Trophoblast cell (in vitro differentiated cells and primary cell): ENCODE results near the gene ADCYAP1R1.

Source experiments
- DNase-seq, 2 donors: peaks; one replicate each; pipeline ENCODE4 v3.0.0-alpha.2; 2016
- H2AFZ ChIP-seq: 2 replicates; pipeline ENCODE4 v1.6.1; 2013; ENCODE audit warnings: low read length, moderate library complexity, mild to moderate bottlenecking; ENCODE audit not compliant: insufficient read depth, poor library complexity
- H2AK5ac ChIP-seq: 2 replicates; pipeline ENCODE4 v1.6.1; 2013; ENCODE audit warnings: mild to moderate bottlenecking, low read length
- H2BK120ac ChIP-seq: 2 replicates; pipeline ENCODE4 v1.6.1; 2013; ENCODE audit warnings: low read length, mild to moderate bottlenecking, moderate library complexity; ENCODE audit not compliant: insufficient read depth, poor library complexity
- H2BK12ac ChIP-seq: 2 replicates; pipeline ENCODE4 v1.6.1; 2013; ENCODE audit warnings: mild to moderate bottlenecking, low read length, moderate library complexity
- H2BK5ac ChIP-seq: 2 replicates; pipeline ENCODE4 v1.6.1; 2013; ENCODE audit warnings: low read length, low read depth, moderate library complexity, mild to moderate bottlenecking; ENCODE audit not compliant: poor library complexity
- H3K14ac ChIP-seq: 2 replicates; pipeline ENCODE4 v1.6.1; 2013; ENCODE audit warnings: mild to moderate bottlenecking, low read length
- H3K18ac ChIP-seq: 2 replicates; pipeline ENCODE4 v1.6.1; 2013; ENCODE audit warnings: mild to moderate bottlenecking, low read length
- H3K23ac ChIP-seq: 2 replicates; pipeline ENCODE4 v1.6.1; 2013; ENCODE audit warnings: low read length
- H3K27ac ChIP-seq: 2 replicates; pipeline ENCODE4 v1.5.1; 2013; ENCODE audit warnings: low read depth, mild to moderate bottlenecking, inconsistent platforms, low read length, moderate library complexity
- H3K27me3 ChIP-seq: 2 replicates; pipeline ENCODE4 v1.6.1; 2013; ENCODE audit warnings: inconsistent platforms, mild to moderate bottlenecking, low read length, moderate library complexity; ENCODE audit not compliant: insufficient read depth
- H3K36me3 ChIP-seq, 2 experiments: 1 replicate in 1 of 2; 2 replicates in 1 of 2; pipeline ENCODE4 v1.6.1; 2013; ENCODE audit warnings: low read length in 2 of 2, mild to moderate bottlenecking in 2 of 2, moderate library complexity in 1 of 2; ENCODE audit not compliant: insufficient read depth in 2 of 2, control insufficient read depth in 1 of 2
- H3K4ac ChIP-seq: 2 replicates; pipeline ENCODE4 v1.6.1; 2013; ENCODE audit warnings: low read depth, mild to moderate bottlenecking, low read length, moderate library complexity
- H3K4me1 ChIP-seq, 2 experiments: 1 replicate in 1 of 2; 2 replicates in 1 of 2; pipeline ENCODE4 v1.6.1; 2013; ENCODE audit warnings: low read length in 2 of 2, mild to moderate bottlenecking in 2 of 2, moderate library complexity in 1 of 2; ENCODE audit not compliant: insufficient read depth in 2 of 2, control insufficient read depth in 1 of 2
- H3K4me2 ChIP-seq: 2 replicates; pipeline ENCODE4 v1.6.1; 2013; ENCODE audit warnings: inconsistent platforms, mild to moderate bottlenecking, low read length, moderate library complexity
- H3K4me3 ChIP-seq: 2 replicates; pipeline ENCODE4 v1.5.1; 2013; ENCODE audit warnings: mild to moderate bottlenecking, low read depth, low read length, inconsistent platforms
- H3K79me1 ChIP-seq: one replicate; pipeline ENCODE4 v1.6.1; 2013; ENCODE audit warnings: low read length
- H3K79me2 ChIP-seq: 2 replicates; pipeline ENCODE4 v1.6.1; 2013; ENCODE audit warnings: low read length, mild to moderate bottlenecking; ENCODE audit not compliant: control insufficient read depth, insufficient read depth, poor library complexity
- H3K9ac ChIP-seq: 2 replicates; pipeline ENCODE4 v1.6.1; 2013; ENCODE audit warnings: mild to moderate bottlenecking, low read length
- H3K9me3 ChIP-seq: 2 replicates; pipeline ENCODE4 v1.6.1; 2013; ENCODE audit warnings: low read depth, mild to moderate bottlenecking, control low read depth, inconsistent platforms, low read length; ENCODE audit not compliant: insufficient read depth
- H4K12ac ChIP-seq: 2 replicates; pipeline ENCODE4 v1.6.1; 2013; ENCODE audit warnings: low read depth, mild to moderate bottlenecking, low read length, moderate library complexity
- H4K8ac ChIP-seq: 2 replicates; pipeline ENCODE4 v1.6.1; 2013; ENCODE audit warnings: low read depth, mild to moderate bottlenecking, low read length, moderate library complexity
- H4K91ac ChIP-seq: one replicate; pipeline ENCODE4 v1.6.1; 2013; ENCODE audit warnings: low read depth, mild to moderate bottlenecking, low read length, moderate library complexity
- WGBS: extraction: QIAGEN DNeasy Blood & Tissue Kit; methylation state at CpG from one replicate; pipeline ENCODE4 v1.1.7; 2013; ENCODE audit warnings: missing lambda C conversion rate; ENCODE audit not compliant: insufficient read length, insufficient coverage; ENCODE audit errors: extremely low coverage; 5-methylcytosine and 5-hydroxymethylcytosine counted together

The ADCYAP1R1 gene

DNA sequence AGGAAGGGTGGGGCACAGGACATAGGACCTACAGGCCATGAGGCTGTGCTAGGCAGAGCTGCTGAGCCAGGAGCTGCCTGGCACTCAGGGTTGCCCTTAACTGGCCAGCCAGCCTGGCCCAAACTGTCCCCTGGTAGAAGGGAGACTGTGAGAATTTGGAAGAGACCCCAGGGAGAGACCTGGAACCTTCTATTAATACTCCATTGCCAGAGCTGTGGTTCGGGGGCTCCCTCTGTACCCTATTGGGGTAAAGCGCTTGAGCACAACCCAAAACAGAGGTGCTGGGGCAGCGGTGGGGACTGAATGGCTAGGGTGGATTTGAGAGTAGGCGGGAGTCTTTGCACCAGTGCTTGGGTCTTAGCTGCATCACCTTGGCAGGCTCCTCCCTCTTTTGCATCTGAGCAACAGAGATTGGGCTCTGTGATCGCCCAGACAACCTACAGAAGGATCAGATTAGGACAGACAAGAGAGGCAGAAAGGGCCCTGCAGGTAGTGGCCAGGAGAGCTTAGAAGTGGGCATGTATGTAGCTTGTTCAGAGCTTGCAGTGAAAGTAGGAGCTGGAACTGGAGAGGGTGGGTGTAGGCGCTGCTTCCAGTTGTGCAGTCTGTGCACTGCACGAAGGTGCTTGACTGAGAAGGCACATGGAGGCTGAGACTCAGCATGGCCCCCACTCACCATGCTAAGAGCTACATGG, 53.3 kb downstream of the ADCYAP1R1 start:
- Histone ChIP-seq H2AK5ac (no peak overlapping the region), H3K36me3 (no peaks in the 10 kb centered on the region), H3K4me1 (no peaks in the 10 kb centered on the region), H3K14ac (no peak overlapping the region), H3K18ac (no peak overlapping the region), H2BK5ac (no peak overlapping the region), H3K23ac (no peak overlapping the region), H2BK12ac (no peak overlapping the region), H3K4ac (no peak overlapping the region), H2BK120ac (no peak overlapping the region), H3K27ac (no peak overlapping the region), H2AFZ (no peak overlapping the region), H3K9ac (no peak overlapping the region), H3K79me1 (no peaks in the 10 kb centered on the region), H3K4me2 (no peak overlapping the region), H4K8ac (no peak overlapping the region), H3K4me3 (no peak overlapping the region), H3K79me2 (no peaks in the 10 kb centered on the region), H4K12ac (no peak overlapping the region), H4K91ac (no peak overlapping the region), H3K9me3 (peaks cover 2% of the 10 kb centered on the region), H3K27me3 (no peaks in the 10 kb centered on the region)
- DNase-seq, result no peak
- whole genome bisulfite sequencing, result no CpG with 5 or more reads among the region's 7 CpGs

DNA sequence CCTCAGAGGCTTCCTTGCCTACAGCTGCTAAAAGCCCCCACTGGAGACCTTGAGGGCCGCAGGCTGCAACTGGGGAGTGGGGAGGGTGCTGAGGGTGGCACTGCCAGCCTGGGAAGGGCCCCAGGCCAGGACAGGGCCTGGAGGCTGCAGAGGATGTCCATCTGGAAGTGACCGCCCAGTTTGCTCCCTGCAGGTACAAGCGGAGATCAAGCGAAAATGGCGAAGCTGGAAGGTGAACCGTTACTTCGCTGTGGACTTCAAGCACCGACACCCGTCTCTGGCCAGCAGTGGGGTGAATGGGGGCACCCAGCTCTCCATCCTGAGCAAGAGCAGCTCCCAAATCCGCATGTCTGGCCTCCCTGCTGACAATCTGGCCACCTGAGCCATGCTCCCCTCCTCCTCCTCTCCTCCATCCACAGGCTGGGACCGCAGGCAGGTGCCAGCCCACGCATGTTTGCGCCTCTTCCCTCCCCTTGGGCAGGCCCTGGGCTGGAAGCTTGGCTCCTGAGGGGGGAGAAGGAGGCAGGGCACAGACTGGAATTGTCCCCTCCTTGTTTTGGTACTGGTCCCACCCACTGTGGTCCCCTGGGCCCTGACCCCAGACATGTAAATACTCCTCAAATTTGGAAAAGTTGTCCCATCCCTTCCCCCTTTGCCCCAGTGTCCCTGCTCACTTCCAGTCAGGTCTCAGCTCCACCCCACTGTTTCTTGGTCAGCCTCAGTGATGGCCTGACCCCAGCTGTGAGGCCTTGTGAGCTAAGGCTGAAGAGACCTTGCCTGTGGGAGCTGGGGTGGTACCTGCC, 54.4 kb downstream of the ADCYAP1R1 start:
- no CpG with 5 or more reads among the region's 13 CpGs for WGBS
- no peak overlapping the region for H3K23ac ChIP-seq
- DNase-seq, result no peak
- no peaks in the 10 kb centered on the region for H3K4me1 ChIP-seq
- H3K79me1 ChIP-seq, result no peaks in the 10 kb centered on the region
- H3K27ac ChIP-seq, result no peak overlapping the region
- no peak overlapping the region for H3K9ac ChIP-seq
- H2AFZ ChIP-seq, result no peak overlapping the region
- H3K4ac ChIP-seq, result no peak overlapping the region
- no peak overlapping the region for H2BK120ac ChIP-seq
- H2BK12ac ChIP-seq, result no peak overlapping the region
- H2AK5ac ChIP-seq, result no peak overlapping the region
- no peak overlapping the region for H2BK5ac ChIP-seq
- H3K14ac ChIP-seq, result no peak overlapping the region
- no peaks in the 10 kb centered on the region for H3K36me3 ChIP-seq
- H3K18ac ChIP-seq, result no peak overlapping the region
- no peak overlapping the region for H3K4me3 ChIP-seq
- H3K79me2 ChIP-seq, result no peaks in the 10 kb centered on the region
- no peak overlapping the region for H4K8ac ChIP-seq
- no peak overlapping the region for H4K91ac ChIP-seq
- H3K4me2 ChIP-seq, result no peak overlapping the region
- no peak overlapping the region for H4K12ac ChIP-seq
- H3K9me3 ChIP-seq, result peaks cover 2% of the 10 kb centered on the region
- H3K27me3 ChIP-seq, result no peaks in the 10 kb centered on the region

DNA sequence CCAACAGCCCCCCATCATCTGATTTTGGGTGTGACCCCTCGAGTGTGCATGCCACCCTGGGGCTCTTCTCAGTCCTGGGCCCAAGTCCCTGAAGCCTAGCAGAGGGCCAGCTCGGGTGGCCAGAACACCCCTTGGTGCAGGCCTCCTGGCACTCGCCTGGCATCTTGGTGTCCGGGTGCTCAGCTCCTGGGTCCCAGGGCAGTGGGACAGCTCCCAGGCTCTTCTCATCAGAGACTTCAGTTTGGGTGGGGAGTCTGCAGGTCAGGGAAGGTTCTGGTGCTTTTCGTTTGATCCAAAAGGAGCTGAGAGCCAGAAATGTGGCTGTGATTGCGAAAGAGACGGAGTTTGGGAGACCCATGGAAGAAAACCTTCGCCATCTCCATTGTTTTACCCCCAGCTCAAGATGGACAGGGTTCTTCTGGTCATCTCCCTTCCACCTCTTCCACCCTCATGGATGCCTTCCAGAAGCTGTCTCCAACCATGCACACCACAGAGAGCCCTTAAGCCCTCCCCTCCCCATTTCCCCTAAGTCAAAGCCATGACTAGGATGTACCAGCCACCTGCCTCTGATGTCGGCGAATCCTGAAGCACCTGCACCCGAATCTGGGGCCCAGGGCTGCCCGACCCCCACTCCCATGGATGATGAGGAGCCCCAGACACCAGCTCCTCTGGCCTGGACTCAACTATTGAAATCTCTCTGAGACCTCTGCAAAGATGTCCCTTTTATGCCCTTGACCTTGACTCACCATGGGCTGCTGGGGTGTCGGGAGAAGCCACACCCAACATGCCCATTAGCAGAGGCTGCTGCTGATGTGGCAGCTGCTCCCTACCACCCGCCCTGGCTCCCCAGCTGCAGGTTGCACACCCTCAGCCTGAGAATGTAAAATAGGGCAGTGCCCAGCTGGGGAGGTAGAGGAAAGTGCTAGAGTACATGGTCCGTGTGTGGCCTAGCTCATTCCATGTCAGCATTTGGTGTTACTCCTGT, 55.3 kb downstream of the ADCYAP1R1 start:
- WGBS, result no CpG with 5 or more reads among the region's 15 CpGs
- Histone ChIP-seq H2BK5ac (no peak overlapping the region), H3K4me2 (no peak overlapping the region)

DNA sequence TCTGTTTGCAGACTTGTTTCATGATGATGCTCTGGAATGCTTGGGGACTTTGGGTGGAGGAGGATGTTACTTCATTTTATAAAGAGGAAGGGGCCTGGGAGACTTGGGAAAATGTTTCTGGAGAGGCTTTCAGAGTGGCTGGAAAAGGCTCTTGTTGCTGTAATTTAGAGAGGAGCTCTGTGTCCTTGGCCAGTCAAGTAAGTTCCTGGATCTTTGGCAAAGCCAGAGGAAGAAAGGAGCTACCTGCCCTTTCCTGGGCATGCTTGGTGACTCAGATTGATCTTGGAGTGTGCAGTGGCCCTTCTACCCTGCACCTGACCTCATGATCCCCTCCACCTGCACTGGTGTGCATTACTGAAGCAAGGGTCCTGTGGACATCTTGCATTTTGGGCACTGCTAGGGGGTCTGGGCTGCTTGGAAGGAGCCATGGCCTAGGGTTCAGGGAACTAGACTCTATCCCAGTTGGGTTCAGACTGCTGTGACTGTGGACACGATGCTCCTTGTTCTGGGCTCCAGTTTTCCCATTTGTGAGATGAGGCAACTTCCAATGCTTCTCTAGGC, 56.1 kb downstream of the ADCYAP1R1 start:
- Histone ChIP-seq H3K9me3 (no peaks in the 10 kb centered on the region), H4K91ac (no peak overlapping the region)

More for the DNA sequence above, 55.3 kb downstream of the ADCYAP1R1 start:
- H4K12ac ChIP-seq, result no peak overlapping the region
- H3K14ac ChIP-seq, result no peak overlapping the region
- H2BK120ac ChIP-seq, result no peak overlapping the region
- H3K79me1 ChIP-seq, result no peaks in the 10 kb centered on the region
- no peak overlapping the region for H4K8ac ChIP-seq
- H2AFZ ChIP-seq, result no peak overlapping the region
- no peaks in the 10 kb centered on the region for H3K79me2 ChIP-seq
- H3K9me3 ChIP-seq, result no peaks in the 10 kb centered on the region
- H3K4ac ChIP-seq, result no peak overlapping the region
- no peak overlapping the region for H3K9ac ChIP-seq
- H3K4me3 ChIP-seq, result no peak overlapping the region
- H3K18ac ChIP-seq, result no peak overlapping the region
- no peak overlapping the region for H4K91ac ChIP-seq
- no peak overlapping the region for H3K23ac ChIP-seq
- no peak overlapping the region for H2BK12ac ChIP-seq
- H2AK5ac ChIP-seq, result no peak overlapping the region
- H3K36me3 ChIP-seq, result no peaks in the 10 kb centered on the region
- no peaks in the 10 kb centered on the region for H3K27me3 ChIP-seq
- no peak overlapping the region for H3K27ac ChIP-seq
- no peak for DNase-seq
- H3K4me1 ChIP-seq, result no peaks in the 10 kb centered on the region

More for the DNA sequence above, 56.1 kb downstream of the ADCYAP1R1 start:
- no peaks in the 10 kb centered on the region for H3K36me3 ChIP-seq
- H3K27ac ChIP-seq, result no peak overlapping the region
- H2BK12ac ChIP-seq, result no peak overlapping the region
- H3K4me3 ChIP-seq, result no peak overlapping the region
- no peak overlapping the region for H2BK120ac ChIP-seq
- no CpG with 5 or more reads among the region's 1 CpG for WGBS
- no peaks in the 10 kb centered on the region for H3K4me1 ChIP-seq
- no peak overlapping the region for H2AFZ ChIP-seq
- no peak overlapping the region for H3K14ac ChIP-seq
- H3K9ac ChIP-seq, result no peak overlapping the region
- no peak overlapping the region for H4K8ac ChIP-seq
- no peak overlapping the region for H3K4ac ChIP-seq
- H3K4me2 ChIP-seq, result no peak overlapping the region
- H3K18ac ChIP-seq, result no peak overlapping the region
- no peak overlapping the region for H2BK5ac ChIP-seq
- DNase-seq, result no peak
- H3K79me1 ChIP-seq, result no peaks in the 10 kb centered on the region
- H3K23ac ChIP-seq, result no peak overlapping the region
- no peaks in the 10 kb centered on the region for H3K27me3 ChIP-seq
- H4K12ac ChIP-seq, result no peak overlapping the region
- H3K79me2 ChIP-seq, result no peaks in the 10 kb centered on the region
- H2AK5ac ChIP-seq, result no peak overlapping the region
